ENCODE results near the gene WWOX.

The WWOX gene

GRCh38 chr16:79121906-79122305, 1022.5 kb downstream of the WWOX start:
- WGBS (ENCODE audit: extremely low coverage, insufficient coverage, insufficient read length): no CpG with 5 or more reads among the region's 12 CpGs
- Histone ChIP-seq H3K79me1 (ENCODE audit: low read length) (no peaks in the 10 kb centered on the region), H3K27me3 (ENCODE audit: insufficient read depth, low read length) (no peaks in the 10 kb centered on the region), H3K27ac (ENCODE audit: low read depth, low read length) (no peak overlapping the region), H3K23ac (ENCODE audit: low read length) (no peak overlapping the region), H2BK12ac (ENCODE audit: low read length) (no peak overlapping the region), H2BK120ac (ENCODE audit: insufficient read depth, low read length, poor library complexity) (no peak overlapping the region), H3K4me3 (ENCODE audit: low read depth, low read length) (no peak overlapping the region), H3K4me1 (ENCODE audit: control insufficient read depth in 1 of 2, insufficient read depth in 2 of 2, low read length in 2 of 2) (no peaks in the 10 kb centered on the region), H2BK5ac (ENCODE audit: low read depth, low read length, poor library complexity) (no peak overlapping the region), H4K91ac (ENCODE audit: low read depth, low read length) (no peak overlapping the region), H3K14ac (ENCODE audit: low read length) (no peak overlapping the region), H3K18ac (ENCODE audit: low read length) (no peak overlapping the region), H3K4ac (ENCODE audit: low read depth, low read length) (no peak overlapping the region), H3K79me2 (ENCODE audit: control insufficient read depth, insufficient read depth, low read length, poor library complexity) (no peaks in the 10 kb centered on the region), H4K12ac (ENCODE audit: low read depth, low read length) (no peak overlapping the region), H2AFZ (ENCODE audit: insufficient read depth, low read length, poor library complexity) (no peak overlapping the region), H3K9me3 (ENCODE audit: insufficient read depth, low read depth, low read length) (peaks cover 2% of the 10 kb centered on the region), H2AK5ac (ENCODE audit: low read length) (no peak overlapping the region), H3K9ac (ENCODE audit: low read length) (no peak overlapping the region), H3K4me2 (ENCODE audit: low read length) (no peak overlapping the region), H3K36me3 (ENCODE audit: control insufficient read depth in 1 of 2, insufficient read depth in 2 of 2, low read length in 2 of 2) (no peaks in the 10 kb centered on the region), H4K8ac (ENCODE audit: low read depth, low read length) (no peak overlapping the region)
- no peak for DNase-seq

GRCh38 chr16:79122343-79122742, 1022.9 kb downstream of the WWOX start:
- H3K4me1 ChIP-seq (ENCODE audit: control insufficient read depth in 1 of 2, insufficient read depth in 2 of 2, low read length in 2 of 2): no peaks in the 10 kb centered on the region
- no peak overlapping the region for H3K4me3 ChIP-seq (ENCODE audit: low read depth, low read length)
- H3K27me3 ChIP-seq (ENCODE audit: insufficient read depth, low read length): no peaks in the 10 kb centered on the region
- no peaks in the 10 kb centered on the region for H3K36me3 ChIP-seq (ENCODE audit: control insufficient read depth in 1 of 2, insufficient read depth in 2 of 2, low read length in 2 of 2)
- no peak overlapping the region for H2AK5ac ChIP-seq (ENCODE audit: low read length)
- H3K14ac ChIP-seq (ENCODE audit: low read length): no peak overlapping the region
- H4K12ac ChIP-seq (ENCODE audit: low read depth, low read length): no peak overlapping the region
- no peak overlapping the region for H3K4ac ChIP-seq (ENCODE audit: low read depth, low read length)
- H3K9me3 ChIP-seq (ENCODE audit: insufficient read depth, low read depth, low read length): no peaks in the 10 kb centered on the region
- H3K18ac ChIP-seq (ENCODE audit: low read length): no peak overlapping the region
- 99% methylated on average over 2 of the region's 8 CpGs for WGBS (ENCODE audit: extremely low coverage, insufficient coverage, insufficient read length)
- H3K27ac ChIP-seq (ENCODE audit: low read depth, low read length): no peak overlapping the region
- H3K4me2 ChIP-seq (ENCODE audit: low read length): no peak overlapping the region
- DNase-seq: no peak
- no peak overlapping the region for H2AFZ ChIP-seq (ENCODE audit: insufficient read depth, low read length, poor library complexity)
- H3K79me2 ChIP-seq (ENCODE audit: control insufficient read depth, insufficient read depth, low read length, poor library complexity): no peaks in the 10 kb centered on the region
- no peak overlapping the region for H2BK5ac ChIP-seq (ENCODE audit: low read depth, low read length, poor library complexity)
- H3K79me1 ChIP-seq (ENCODE audit: low read length): no peaks in the 10 kb centered on the region
- H2BK120ac ChIP-seq (ENCODE audit: insufficient read depth, low read length, poor library complexity): no peak overlapping the region
- H4K8ac ChIP-seq (ENCODE audit: low read depth, low read length): no peak overlapping the region
- H2BK12ac ChIP-seq (ENCODE audit: low read length): no peak overlapping the region
- no peak overlapping the region for H3K23ac ChIP-seq (ENCODE audit: low read length)
- no peak overlapping the region for H3K9ac ChIP-seq (ENCODE audit: low read length)
- no peak overlapping the region for H4K91ac ChIP-seq (ENCODE audit: low read depth, low read length)

GRCh38 chr16:79124016-79124756, 1024.7 kb downstream of the WWOX start:
- Histone ChIP-seq H3K27ac (ENCODE audit: low read depth, low read length) (no peak overlapping the region), H3K14ac (ENCODE audit: low read length) (no peak overlapping the region), H3K36me3 (ENCODE audit: control insufficient read depth in 1 of 2, insufficient read depth in 2 of 2, low read length in 2 of 2) (no peaks in the 10 kb centered on the region), H3K9ac (ENCODE audit: low read length) (no peak overlapping the region), H3K4ac (ENCODE audit: low read depth, low read length) (no peak overlapping the region), H3K4me1 (ENCODE audit: control insufficient read depth in 1 of 2, insufficient read depth in 2 of 2, low read length in 2 of 2) (no peaks in the 10 kb centered on the region), H4K91ac (ENCODE audit: low read depth, low read length) (no peak overlapping the region), H2BK5ac (ENCODE audit: low read depth, low read length, poor library complexity) (no peak overlapping the region), H4K8ac (ENCODE audit: low read depth, low read length) (no peak overlapping the region), H3K4me3 (ENCODE audit: low read depth, low read length) (no peak overlapping the region), H3K9me3 (ENCODE audit: insufficient read depth, low read depth, low read length) (no peaks in the 10 kb centered on the region), H3K27me3 (ENCODE audit: insufficient read depth, low read length) (no peaks in the 10 kb centered on the region), H3K79me2 (ENCODE audit: control insufficient read depth, insufficient read depth, low read length, poor library complexity) (no peaks in the 10 kb centered on the region), H3K23ac (ENCODE audit: low read length) (no peak overlapping the region), H2BK12ac (ENCODE audit: low read length) (no peak overlapping the region), H2BK120ac (ENCODE audit: insufficient read depth, low read length, poor library complexity) (no peak overlapping the region), H3K4me2 (ENCODE audit: low read length) (no peak overlapping the region), H3K18ac (ENCODE audit: low read length) (no peak overlapping the region), H3K79me1 (ENCODE audit: low read length) (no peaks in the 10 kb centered on the region), H2AFZ (ENCODE audit: insufficient read depth, low read length, poor library complexity) (no peak overlapping the region), H4K12ac (ENCODE audit: low read depth, low read length) (no peak overlapping the region), H2AK5ac (ENCODE audit: low read length) (no peak overlapping the region)
- no CpG with 5 or more reads among the region's 18 CpGs for WGBS (ENCODE audit: extremely low coverage, insufficient coverage, insufficient read length)
- DNase-seq: no peak

- no peak overlapping the region for H3K14ac ChIP-seq (ENCODE audit: low read length)
- no peak overlapping the region for H2AFZ ChIP-seq (ENCODE audit: insufficient read depth, low read length, poor library complexity)
- no peak overlapping the region for H3K4ac ChIP-seq (ENCODE audit: low read depth, low read length)
- no peak overlapping the region for H3K23ac ChIP-seq (ENCODE audit: low read length)
- DNase-seq: no peak
- H2BK5ac ChIP-seq (ENCODE audit: low read depth, low read length, poor library complexity): no peak overlapping the region
- no peak overlapping the region for H4K12ac ChIP-seq (ENCODE audit: low read depth, low read length)
- H3K27me3 ChIP-seq (ENCODE audit: insufficient read depth, low read length): no peaks in the 10 kb centered on the region
- no peaks in the 10 kb centered on the region for H3K4me1 ChIP-seq (ENCODE audit: control insufficient read depth in 1 of 2, insufficient read depth in 2 of 2, low read length in 2 of 2)
- no peak overlapping the region for H2BK12ac ChIP-seq (ENCODE audit: low read length)
- no peak overlapping the region for H2BK120ac ChIP-seq (ENCODE audit: insufficient read depth, low read length, poor library complexity)
- no peak overlapping the region for H3K9ac ChIP-seq (ENCODE audit: low read length)
- no peak overlapping the region for H4K91ac ChIP-seq (ENCODE audit: low read depth, low read length)
- H3K27ac ChIP-seq (ENCODE audit: low read depth, low read length): no peak overlapping the region
- no peaks in the 10 kb centered on the region for H3K9me3 ChIP-seq (ENCODE audit: insufficient read depth, low read depth, low read length)
- no peak overlapping the region for H2AK5ac ChIP-seq (ENCODE audit: low read length)
- H3K4me2 ChIP-seq (ENCODE audit: low read length): no peak overlapping the region
- H3K79me1 ChIP-seq (ENCODE audit: low read length): no peaks in the 10 kb centered on the region
- H3K36me3 ChIP-seq (ENCODE audit: control insufficient read depth in 1 of 2, insufficient read depth in 2 of 2, low read length in 2 of 2): no peaks in the 10 kb centered on the region
- H3K4me3 ChIP-seq (ENCODE audit: low read depth, low read length): no peak overlapping the region
- H3K18ac ChIP-seq (ENCODE audit: low read length): no peak overlapping the region
- H3K79me2 ChIP-seq (ENCODE audit: control insufficient read depth, insufficient read depth, low read length, poor library complexity): no peaks in the 10 kb centered on the region
- no CpG with 5 or more reads among the region's 1 CpG for WGBS (ENCODE audit: extremely low coverage, insufficient coverage, insufficient read length)
- no peak overlapping the region for H4K8ac ChIP-seq (ENCODE audit: low read depth, low read length)
Observed at GRCh38 chr16:79127766-79128165, 1028.3 kb downstream of the WWOX start.
